Measurements from ENCODE around the gene MORN4.
A peak's percentile ranks its signal among the peaks of the same experiment; 100 is the strongest.

DNA sequence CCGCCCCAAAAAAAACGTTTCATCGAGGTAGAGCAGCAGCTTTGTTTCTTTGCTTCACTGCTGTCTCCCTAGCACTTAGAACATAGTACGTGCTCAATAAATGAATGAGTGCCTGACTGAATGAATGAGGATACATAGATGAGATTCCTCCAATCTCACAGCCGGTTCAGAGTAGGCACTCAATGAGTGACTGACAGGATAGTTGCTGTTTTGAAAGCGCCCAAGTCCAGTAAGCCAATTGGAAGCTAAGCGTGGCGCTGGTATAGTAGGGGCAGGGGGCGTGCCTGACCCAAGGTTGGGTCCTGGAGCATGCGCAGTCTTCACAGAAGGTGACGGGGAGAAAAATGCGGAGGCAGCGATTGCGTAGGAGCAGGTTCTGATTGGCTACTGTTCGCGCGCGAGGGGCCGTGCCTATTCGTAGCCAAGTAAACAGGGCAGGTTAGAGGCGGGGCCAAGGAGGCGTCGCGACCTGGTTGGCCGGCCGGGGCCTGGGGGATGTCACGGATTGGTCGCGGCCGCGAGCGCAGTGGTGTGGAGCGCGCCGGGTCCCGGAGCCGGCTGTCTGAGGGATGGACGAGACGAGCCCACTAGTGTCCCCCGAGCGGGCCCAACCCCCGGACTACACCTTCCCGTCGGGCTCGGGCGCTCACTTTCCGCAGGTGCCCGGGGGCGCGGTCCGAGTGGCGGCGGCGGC lies 7.0 kb upstream of the MORN4 start, which contains the start of gene PI4K2A:
- peak in 3 of 4 donors; percentile 79 to 96 (median 92) for TF ChIP-seq POLR2A (IDR thresholded peaks at IDR 0.05)
- TF ChIP-seq, protein P1, sequence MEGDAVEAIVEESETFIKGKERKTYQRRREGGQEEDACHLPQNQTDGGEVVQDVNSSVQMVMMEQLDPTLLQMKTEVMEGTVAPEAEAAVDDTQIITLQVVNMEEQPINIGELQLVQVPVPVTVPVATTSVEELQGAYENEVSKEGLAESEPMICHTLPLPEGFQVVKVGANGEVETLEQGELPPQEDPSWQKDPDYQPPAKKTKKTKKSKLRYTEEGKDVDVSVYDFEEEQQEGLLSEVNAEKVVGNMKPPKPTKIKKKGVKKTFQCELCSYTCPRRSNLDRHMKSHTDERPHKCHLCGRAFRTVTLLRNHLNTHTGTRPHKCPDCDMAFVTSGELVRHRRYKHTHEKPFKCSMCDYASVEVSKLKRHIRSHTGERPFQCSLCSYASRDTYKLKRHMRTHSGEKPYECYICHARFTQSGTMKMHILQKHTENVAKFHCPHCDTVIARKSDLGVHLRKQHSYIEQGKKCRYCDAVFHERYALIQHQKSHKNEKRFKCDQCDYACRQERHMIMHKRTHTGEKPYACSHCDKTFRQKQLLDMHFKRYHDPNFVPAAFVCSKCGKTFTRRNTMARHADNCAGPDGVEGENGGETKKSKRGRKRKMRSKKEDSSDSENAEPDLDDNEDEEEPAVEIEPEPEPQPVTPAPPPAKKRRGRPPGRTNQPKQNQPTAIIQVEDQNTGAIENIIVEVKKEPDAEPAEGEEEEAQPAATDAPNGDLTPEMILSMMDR (IDR thresholded peaks at IDR 0.05) = peak in 1 of 6 experiments; percentile 16

All from esophagus squamous epithelium (tissue), 4 donors.